PC-3 (cell line): ENCODE results near the gene SLC24A3. TPM values are rescaled to one million over a fixed set of nuclear protein-coding genes. Genes with fewer than 3 reads are reported as not detected.

Experiments
- ATAC-seq: fragments of 200-7000 bp; cut with Tn5 transposase; 2 replicates; pipeline ENCODE4 v1.9.1; 2020; ENCODE audit warnings: mild to moderate bottlenecking, moderate library complexity
- BruUV-seq: library from RNA; stranded (reverse); fragments of 400-500 nt; replicated peaks from 2 replicates; lab custom pipeline; 2021; lab: Mats Ljungman, UMichigan
- CTCF ChIA-PET: fragments of 300-600 bp; sonication (Branson Sonifier 250); formaldehyde crosslinking; loops from one replicate; lab custom pipeline; 2022; ENCODE audit warnings: antibody characterized with exemption; lab: Charles Lee
- POLR2A ChIA-PET: fragments of 300-600 bp; sonication (Branson Sonifier 250); formaldehyde crosslinking; loops from one replicate; lab custom pipeline; 2022; ENCODE audit warnings: antibody characterized with exemption; ENCODE audit not compliant: unreplicated experiment; lab: Charles Lee
- DNase-seq: peaks from one replicate; pipeline ENCODE4 v3.0.0-alpha.2; 2015
- H2AFZ ChIP-seq: fragments of 300-600 bp; sonication (generic); 2 replicates; pipeline ENCODE4 v1.6.0; 2016; ENCODE audit warnings: antibody characterized with exemption, low read length
- H3F3A ChIP-seq: fragments of 300-600 bp; sonication (generic); one replicate; pipeline ENCODE4 v1.6.0; 2017; ENCODE audit warnings: antibody characterized with exemption, low read length, control low read depth, mild to moderate bottlenecking; ENCODE audit not compliant: unreplicated experiment
- H3K27ac ChIP-seq: fragments of 300-600 bp; sonication (generic); 2 replicates; pipeline ENCODE4 v1.5.1; 2016; ENCODE audit warnings: mild to moderate bottlenecking, low read length
- H3K27me3 ChIP-seq: fragments of 300-600 bp; sonication (generic); 2 replicates; pipeline ENCODE4 v1.6.1; 2016; ENCODE audit warnings: low read length, mixed read lengths
- H3K36me3 ChIP-seq: fragments of 300-600 bp; sonication (generic); 2 replicates; pipeline ENCODE4 v1.6.1; 2016; ENCODE audit warnings: low read depth, mixed run types, low read length, mixed read lengths
- H3K4me1 ChIP-seq: fragments of 300-600 bp; sonication (generic); 2 replicates; pipeline ENCODE4 v1.5.1; 2016; ENCODE audit warnings: low read length; ENCODE audit not compliant: insufficient read depth
- H3K4me2 ChIP-seq: fragments of 300-600 bp; sonication (generic); 2 replicates; pipeline ENCODE4 v1.6.0; 2016; ENCODE audit warnings: low read length
- H3K4me3 ChIP-seq: fragments of 300-600 bp; sonication (generic); 2 replicates; pipeline ENCODE4 v1.5.1; 2016; ENCODE audit warnings: mild to moderate bottlenecking, low read length, mixed read lengths
- H3K79me2 ChIP-seq: fragments of 300-600 bp; sonication (generic); 2 replicates; pipeline ENCODE4 v1.6.1; 2017; ENCODE audit warnings: low read length, mixed read lengths
- H3K9ac ChIP-seq: fragments of 300-600 bp; sonication (generic); 2 replicates; pipeline ENCODE4 v1.6.0; 2016; ENCODE audit warnings: mild to moderate bottlenecking, low read length
- H3K9me2 ChIP-seq: fragments of 300-600 bp; sonication (generic); replicated peaks from 2 replicates; pipeline ENCODE4 v1.6.1; 2016; ENCODE audit warnings: mixed run types, low read length, mixed read lengths
- H3K9me3 ChIP-seq: fragments of 300-600 bp; sonication (generic); 2 replicates; pipeline ENCODE4 v1.6.1; 2016; ENCODE audit warnings: low read length, mixed read lengths
- H4K20me1 ChIP-seq: fragments of 300-600 bp; sonication (generic); 2 replicates; pipeline ENCODE4 v1.6.1; 2016; ENCODE audit warnings: low read length, mixed read lengths
- EZH2 ChIP-seq: fragments of 300-600 bp; sonication (generic); IDR thresholded peaks from one replicate; pipeline ENCODE4 v1.6.1; 2017; ENCODE audit warnings: antibody characterized with exemption, mild to moderate bottlenecking, low read length; ENCODE audit not compliant: unreplicated experiment
- EZH2phosphoT487 ChIP-seq: fragments of 300-600 bp; sonication (generic); IDR thresholded peaks from 2 replicates; pipeline ENCODE4 v1.6.1; 2018; ENCODE audit warnings: mild to moderate bottlenecking, antibody characterized with exemption, low read length, borderline replicate concordance
- intact Hi-C: fragments of 100-400 bp; cut with micrococcal nuclease; formaldehyde crosslinking; loops from 2 replicates; pipeline ENCODE4 v1.9.0; 2023
- total RNA-seq: library from RNA; depleted of rRNA; stranded (reverse); fragments of >200 nt; gene quantifications from 2 replicates; pipeline ENCODE4 v1.2.3, GENCODE V29; 2014
- TF ChIP-seq, protein P1 (sequence below): fragments of 300-600 bp; sonication (generic); conservative IDR thresholded peaks from 2 replicates; pipeline ENCODE4 v1.5.1; 2017; ENCODE audit warnings: antibody characterized with exemption, low read depth, mild to moderate bottlenecking, low read length

SLC24A3 gene
- total RNA-seq, 1 experiment from 2014 or later: 0.11 TPM

- H2AFZ ChIP-seq: 0 out of 2 replicates have a peak overlapping the region, but pooled peaks have one; percentile 2
- H3K27me3 ChIP-seq: peaks cover 71% of the 10 kb centered on the region
- H3K9me3 ChIP-seq: no peaks in the 10 kb centered on the region
- H3F3A ChIP-seq: no peaks in the 10 kb centered on the region
- no peak overlapping the region for H3K4me2 ChIP-seq
- no peak for DNase-seq
- no peaks in the 10 kb centered on the region for H4K20me1 ChIP-seq
- no peak overlapping the region for H3K9ac ChIP-seq
- TF ChIP-seq, protein P1, sequence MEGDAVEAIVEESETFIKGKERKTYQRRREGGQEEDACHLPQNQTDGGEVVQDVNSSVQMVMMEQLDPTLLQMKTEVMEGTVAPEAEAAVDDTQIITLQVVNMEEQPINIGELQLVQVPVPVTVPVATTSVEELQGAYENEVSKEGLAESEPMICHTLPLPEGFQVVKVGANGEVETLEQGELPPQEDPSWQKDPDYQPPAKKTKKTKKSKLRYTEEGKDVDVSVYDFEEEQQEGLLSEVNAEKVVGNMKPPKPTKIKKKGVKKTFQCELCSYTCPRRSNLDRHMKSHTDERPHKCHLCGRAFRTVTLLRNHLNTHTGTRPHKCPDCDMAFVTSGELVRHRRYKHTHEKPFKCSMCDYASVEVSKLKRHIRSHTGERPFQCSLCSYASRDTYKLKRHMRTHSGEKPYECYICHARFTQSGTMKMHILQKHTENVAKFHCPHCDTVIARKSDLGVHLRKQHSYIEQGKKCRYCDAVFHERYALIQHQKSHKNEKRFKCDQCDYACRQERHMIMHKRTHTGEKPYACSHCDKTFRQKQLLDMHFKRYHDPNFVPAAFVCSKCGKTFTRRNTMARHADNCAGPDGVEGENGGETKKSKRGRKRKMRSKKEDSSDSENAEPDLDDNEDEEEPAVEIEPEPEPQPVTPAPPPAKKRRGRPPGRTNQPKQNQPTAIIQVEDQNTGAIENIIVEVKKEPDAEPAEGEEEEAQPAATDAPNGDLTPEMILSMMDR: no peak
- H3K79me2 ChIP-seq: no peaks in the 10 kb centered on the region
- H3K4me3 ChIP-seq: no peak overlapping the region
- POLR2A ChIA-PET: no interaction called here
- no peaks in the 10 kb centered on the region for H3K4me1 ChIP-seq
- intact Hi-C loops: loop anchor here (1.0 to 5.0 kb wide), 5 partner anchors 34 to 1250 kb away; no protein-coding TSS in a partner anchor
- ATAC-seq: no peak
- CTCF ChIA-PET: no interaction called here
- BruUV-seq: no TSS peak
- no peak overlapping the region for H3K27ac ChIP-seq
- no peaks in the 10 kb centered on the region for H3K36me3 ChIP-seq
- H3K9me2 ChIP-seq: no peaks in the 10 kb centered on the region
Observed at GRCh38 chr20:19662637-19662995, 450.2 kb downstream of the SLC24A3 start.

- no peak overlapping the region for H3K4me2 ChIP-seq
- intact Hi-C loops: no loop called here
- no peaks in the 10 kb centered on the region for H3F3A ChIP-seq
- no peak overlapping the region for H2AFZ ChIP-seq
- no peak overlapping the region for H3K9ac ChIP-seq
- H3K27me3 ChIP-seq: peaks cover 22% of the 10 kb centered on the region; the same call in 1 of the 2 replicates
- DNase-seq (no peak), ATAC-seq (no peak)
- POLR2A ChIA-PET: no interaction called here
- H4K20me1 ChIP-seq: no peaks in the 10 kb centered on the region
- H3K9me3 ChIP-seq: no peaks in the 10 kb centered on the region
- no peaks in the 10 kb centered on the region for H3K79me2 ChIP-seq
- no peak overlapping the region for H3K27ac ChIP-seq
- TF ChIP-seq EZH2phosphoT487: no peak
- TF ChIP-seq, protein P1: no peak
- TF ChIP-seq EZH2: no peak
- H3K4me1 ChIP-seq: 0 out of 2 replicates have a peak, but pooled peaks cover 1% of the 10 kb centered on the region
- H3K4me3 ChIP-seq: no peak overlapping the region
- H3K9me2 ChIP-seq: no peaks in the 10 kb centered on the region
- H3K36me3 ChIP-seq: no peaks in the 10 kb centered on the region
- CTCF ChIA-PET: no interaction called here
- BruUV-seq: no TSS peak
Observed at GRCh38 chr20:19668418-19668817, 456.0 kb downstream of the SLC24A3 start.

DNA sequence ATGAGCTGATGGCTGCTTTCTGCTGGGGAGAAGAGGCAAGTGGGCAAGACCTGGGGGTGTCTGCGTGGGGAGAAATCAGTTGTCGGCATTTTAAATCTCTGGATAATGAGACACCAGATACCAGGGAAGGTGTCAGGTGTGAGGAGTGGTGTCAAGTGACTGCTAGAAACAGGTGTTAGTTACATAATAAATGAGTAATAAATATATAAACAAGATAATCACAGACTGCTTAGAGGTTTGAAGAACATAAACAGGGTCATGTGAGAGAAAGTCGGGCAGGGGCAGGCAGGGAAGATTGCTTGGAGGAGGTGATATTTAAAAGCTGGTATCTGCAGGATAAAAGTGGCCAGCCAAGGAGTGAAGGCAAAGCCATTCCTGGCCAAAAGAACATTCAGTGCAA, 458.4 kb downstream of the SLC24A3 start:
- no peaks in the 10 kb centered on the region for H3F3A ChIP-seq
- CTCF ChIA-PET: no interaction called here
- H3K9me2 ChIP-seq: no peaks in the 10 kb centered on the region
- no peak overlapping the region for H2AFZ ChIP-seq
- no peak overlapping the region for H3K27ac ChIP-seq
- H3K9ac ChIP-seq: no peak overlapping the region
- POLR2A ChIA-PET: no interaction called here
- no peak for DNase-seq
- H3K4me2 ChIP-seq: no peak overlapping the region
- no peak for ATAC-seq
- 0 out of 2 replicates have a peak, but pooled peaks cover 6% of the 10 kb centered on the region for H3K27me3 ChIP-seq
- no peak overlapping the region for H3K4me3 ChIP-seq
- H3K4me1 ChIP-seq: 0 out of 2 replicates have a peak, but pooled peaks cover 7% of the 10 kb centered on the region
- no peaks in the 10 kb centered on the region for H3K36me3 ChIP-seq
- no TSS peak for BruUV-seq
- no peaks in the 10 kb centered on the region for H3K9me3 ChIP-seq
- intact Hi-C loops: no loop called here
- no peaks in the 10 kb centered on the region for H4K20me1 ChIP-seq
- H3K79me2 ChIP-seq: no peaks in the 10 kb centered on the region
- TF ChIP-seq EZH2phosphoT487 (no peak), EZH2 (no peak)
- TF ChIP-seq, protein P1: no peak
